ENCODE results near the gene NR1I3. TPM values are rescaled to one million over a fixed set of nuclear protein-coding genes. Genes with fewer than 3 reads are reported as not detected.
A peak's percentile ranks its signal among the peaks of the same experiment; 100 is the strongest.

NR1I3 gene
- total and polyA plus RNA-seq, 2 experiments from 2014 or later = 0.50 TPM; not detected in 1

DNA sequence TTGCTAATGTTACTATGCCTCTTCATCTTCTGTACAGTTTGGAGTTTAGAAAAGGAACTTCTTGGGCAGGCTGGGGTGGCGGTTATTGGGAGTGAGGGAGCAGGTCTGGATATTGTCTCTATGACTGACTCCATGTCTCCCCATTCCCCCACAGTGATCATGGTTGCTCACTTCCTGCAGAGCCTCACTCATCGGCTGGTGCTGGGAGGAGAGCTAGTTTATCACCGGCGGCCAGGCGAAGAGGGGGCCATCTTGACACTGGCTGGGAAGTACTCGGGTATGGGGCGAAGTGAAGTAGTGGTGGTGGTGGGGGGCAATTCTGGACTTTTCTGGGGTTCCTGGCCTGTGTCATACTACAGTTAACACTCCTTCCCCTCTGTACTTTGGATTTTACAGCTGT, 10.0 kb downstream of the NR1I3 start (continued):
- TF ChIP-seq, protein P1, sequence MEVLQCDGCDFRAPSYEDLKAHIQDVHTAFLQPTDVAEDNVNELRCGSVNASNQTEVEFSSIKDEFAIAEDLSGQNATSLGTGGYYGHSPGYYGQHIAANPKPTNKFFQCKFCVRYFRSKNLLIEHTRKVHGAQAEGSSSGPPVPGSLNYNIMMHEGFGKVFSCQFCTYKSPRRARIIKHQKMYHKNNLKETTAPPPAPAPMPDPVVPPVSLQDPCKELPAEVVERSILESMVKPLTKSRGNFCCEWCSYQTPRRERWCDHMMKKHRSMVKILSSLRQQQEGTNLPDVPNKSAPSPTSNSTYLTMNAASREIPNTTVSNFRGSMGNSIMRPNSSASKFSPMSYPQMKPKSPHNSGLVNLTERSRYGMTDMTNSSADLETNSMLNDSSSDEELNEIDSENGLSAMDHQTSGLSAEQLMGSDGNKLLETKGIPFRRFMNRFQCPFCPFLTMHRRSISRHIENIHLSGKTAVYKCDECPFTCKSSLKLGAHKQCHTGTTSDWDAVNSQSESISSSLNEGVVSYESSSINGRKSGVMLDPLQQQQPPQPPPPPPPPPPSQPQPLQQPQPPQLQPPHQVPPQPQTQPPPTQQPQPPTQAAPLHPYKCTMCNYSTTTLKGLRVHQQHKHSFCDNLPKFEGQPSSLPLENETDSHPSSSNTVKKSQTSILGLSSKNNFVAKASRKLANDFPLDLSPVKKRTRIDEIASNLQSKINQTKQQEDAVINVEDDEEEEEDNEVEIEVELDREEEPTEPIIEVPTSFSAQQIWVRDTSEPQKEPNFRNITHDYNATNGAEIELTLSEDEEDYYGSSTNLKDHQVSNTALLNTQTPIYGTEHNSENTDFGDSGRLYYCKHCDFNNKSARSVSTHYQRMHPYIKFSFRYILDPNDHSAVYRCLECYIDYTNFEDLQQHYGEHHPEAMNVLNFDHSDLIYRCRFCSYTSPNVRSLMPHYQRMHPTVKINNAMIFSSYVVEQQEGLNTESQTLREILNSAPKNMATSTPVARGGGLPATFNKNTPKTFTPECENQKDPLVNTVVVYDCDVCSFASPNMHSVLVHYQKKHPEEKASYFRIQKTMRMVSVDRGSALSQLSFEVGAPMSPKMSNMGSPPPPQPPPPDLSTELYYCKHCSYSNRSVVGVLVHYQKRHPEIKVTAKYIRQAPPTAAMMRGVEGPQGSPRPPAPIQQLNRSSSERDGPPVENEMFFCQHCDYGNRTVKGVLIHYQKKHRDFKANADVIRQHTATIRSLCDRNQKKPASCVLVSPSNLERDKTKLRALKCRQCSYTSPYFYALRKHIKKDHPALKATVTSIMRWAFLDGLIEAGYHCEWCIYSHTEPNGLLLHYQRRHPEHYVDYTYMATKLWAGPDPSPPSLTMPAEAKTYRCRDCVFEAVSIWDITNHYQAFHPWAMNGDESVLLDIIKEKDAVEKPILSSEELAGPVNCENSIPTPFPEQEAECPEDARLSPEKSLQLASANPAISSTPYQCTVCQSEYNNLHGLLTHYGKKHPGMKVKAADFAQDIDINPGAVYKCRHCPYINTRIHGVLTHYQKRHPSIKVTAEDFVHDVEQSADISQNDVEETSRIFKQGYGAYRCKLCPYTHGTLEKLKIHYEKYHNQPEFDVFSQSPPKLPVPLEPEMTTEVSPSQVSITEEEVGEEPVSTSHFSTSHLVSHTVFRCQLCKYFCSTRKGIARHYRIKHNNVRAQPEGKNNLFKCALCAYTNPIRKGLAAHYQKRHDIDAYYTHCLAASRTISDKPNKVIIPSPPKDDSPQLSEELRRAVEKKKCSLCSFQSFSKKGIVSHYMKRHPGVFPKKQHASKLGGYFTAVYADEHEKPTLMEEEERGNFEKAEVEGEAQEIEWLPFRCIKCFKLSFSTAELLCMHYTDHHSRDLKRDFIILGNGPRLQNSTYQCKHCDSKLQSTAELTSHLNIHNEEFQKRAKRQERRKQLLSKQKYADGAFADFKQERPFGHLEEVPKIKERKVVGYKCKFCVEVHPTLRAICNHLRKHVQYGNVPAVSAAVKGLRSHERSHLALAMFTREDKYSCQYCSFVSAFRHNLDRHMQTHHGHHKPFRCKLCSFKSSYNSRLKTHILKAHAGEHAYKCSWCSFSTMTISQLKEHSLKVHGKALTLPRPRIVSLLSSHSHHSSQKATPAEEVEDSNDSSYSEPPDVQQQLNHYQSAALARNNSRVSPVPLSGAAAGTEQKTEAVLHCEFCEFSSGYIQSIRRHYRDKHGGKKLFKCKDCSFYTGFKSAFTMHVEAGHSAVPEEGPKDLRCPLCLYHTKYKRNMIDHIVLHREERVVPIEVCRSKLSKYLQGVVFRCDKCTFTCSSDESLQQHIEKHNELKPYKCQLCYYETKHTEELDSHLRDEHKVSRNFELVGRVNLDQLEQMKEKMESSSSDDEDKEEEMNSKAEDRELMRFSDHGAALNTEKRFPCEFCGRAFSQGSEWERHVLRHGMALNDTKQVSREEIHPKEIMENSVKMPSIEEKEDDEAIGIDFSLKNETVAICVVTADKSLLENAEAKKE (CRISPR knock-in tag; IDR thresholded peaks at IDR 0.05) = no peak

DNA sequence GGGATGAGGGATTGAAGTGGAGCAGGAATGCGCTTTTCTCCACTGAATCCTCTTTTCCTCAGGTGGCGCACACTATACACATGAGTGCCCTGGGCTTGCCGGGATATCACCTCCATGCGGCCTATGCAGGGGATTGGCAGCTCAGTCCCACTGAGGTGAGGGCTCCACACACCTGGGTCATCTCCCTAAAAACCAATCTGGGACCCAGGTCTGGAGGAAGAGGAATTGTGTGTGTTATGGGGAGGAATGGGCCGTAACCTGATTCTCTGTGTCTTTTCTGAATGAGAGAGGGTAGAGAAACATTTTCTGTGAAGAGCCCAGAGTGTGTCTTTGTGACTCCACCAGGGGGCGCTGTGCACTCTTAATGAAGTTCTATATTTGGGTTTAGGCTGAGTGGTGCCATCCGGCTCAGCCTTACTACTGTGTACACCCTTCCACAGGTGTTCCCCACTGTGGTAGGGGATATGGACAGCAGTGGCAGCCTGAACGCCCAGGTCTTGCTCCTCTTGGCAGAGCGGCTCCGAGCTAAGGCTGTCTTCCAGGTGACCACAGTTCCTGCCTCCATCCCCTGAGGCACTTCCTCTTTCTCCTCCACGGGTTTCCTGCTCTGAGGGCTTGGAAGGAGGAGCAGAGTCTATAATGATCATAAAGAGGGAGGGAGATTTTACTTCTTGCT, 10.7 kb downstream of the NR1I3 start:
- Mint-ChIP-seq H3K4me1 (peaks cover 26% of the 10 kb centered on the region), H3K27me3 (ENCODE audit: insufficient read depth, low read depth, poor library complexity) (peaks cover 6% of the 10 kb centered on the region), H3K36me3 (ENCODE audit: low read depth) (peaks cover 20% of the 10 kb centered on the region), H3K9me3 (no peaks in the 10 kb centered on the region), H3K4me3 (peak overlapping the region; percentile 97), H3K27ac (peak overlapping the region; percentile 95)
- Histone ChIP-seq H2AFZ (0 out of 2 replicates have a peak overlapping the region, but pooled peaks have one; percentile 11), H3K27me3 (ENCODE audit: insufficient read depth) (no peaks in the 10 kb centered on the region), H3K4me2 (peak overlapping the region; percentile 96), H3K4me1 (ENCODE audit: insufficient read depth) (peaks cover 13% of the 10 kb centered on the region), H3F3A (replicated peaks; ENCODE audit: low read depth) (peaks cover 3% of the 10 kb centered on the region; the same call in 1 of the 2 replicates), H4K20me1 (replicated peaks; ENCODE audit: insufficient read depth) (no peaks in the 10 kb centered on the region), H3K27ac (ENCODE audit: low read depth) (peak overlapping the region; percentile 84; the same call in 1 of the 2 replicates), H3K4me3 (peak overlapping the region; percentile 55), H3K36me3 (ENCODE audit: insufficient read depth) (peaks cover 6% of the 10 kb centered on the region), H3K9me2 (ENCODE audit: insufficient read depth) (no peaks in the 10 kb centered on the region), H3K79me2 (replicated peaks; ENCODE audit: insufficient read depth) (no peaks in the 10 kb centered on the region)
- DNase-seq (ENCODE audit: low spot score) = peak; percentile 92
- ATAC-seq = peak; percentile 55
- TF ChIP-seq, protein P2, sequence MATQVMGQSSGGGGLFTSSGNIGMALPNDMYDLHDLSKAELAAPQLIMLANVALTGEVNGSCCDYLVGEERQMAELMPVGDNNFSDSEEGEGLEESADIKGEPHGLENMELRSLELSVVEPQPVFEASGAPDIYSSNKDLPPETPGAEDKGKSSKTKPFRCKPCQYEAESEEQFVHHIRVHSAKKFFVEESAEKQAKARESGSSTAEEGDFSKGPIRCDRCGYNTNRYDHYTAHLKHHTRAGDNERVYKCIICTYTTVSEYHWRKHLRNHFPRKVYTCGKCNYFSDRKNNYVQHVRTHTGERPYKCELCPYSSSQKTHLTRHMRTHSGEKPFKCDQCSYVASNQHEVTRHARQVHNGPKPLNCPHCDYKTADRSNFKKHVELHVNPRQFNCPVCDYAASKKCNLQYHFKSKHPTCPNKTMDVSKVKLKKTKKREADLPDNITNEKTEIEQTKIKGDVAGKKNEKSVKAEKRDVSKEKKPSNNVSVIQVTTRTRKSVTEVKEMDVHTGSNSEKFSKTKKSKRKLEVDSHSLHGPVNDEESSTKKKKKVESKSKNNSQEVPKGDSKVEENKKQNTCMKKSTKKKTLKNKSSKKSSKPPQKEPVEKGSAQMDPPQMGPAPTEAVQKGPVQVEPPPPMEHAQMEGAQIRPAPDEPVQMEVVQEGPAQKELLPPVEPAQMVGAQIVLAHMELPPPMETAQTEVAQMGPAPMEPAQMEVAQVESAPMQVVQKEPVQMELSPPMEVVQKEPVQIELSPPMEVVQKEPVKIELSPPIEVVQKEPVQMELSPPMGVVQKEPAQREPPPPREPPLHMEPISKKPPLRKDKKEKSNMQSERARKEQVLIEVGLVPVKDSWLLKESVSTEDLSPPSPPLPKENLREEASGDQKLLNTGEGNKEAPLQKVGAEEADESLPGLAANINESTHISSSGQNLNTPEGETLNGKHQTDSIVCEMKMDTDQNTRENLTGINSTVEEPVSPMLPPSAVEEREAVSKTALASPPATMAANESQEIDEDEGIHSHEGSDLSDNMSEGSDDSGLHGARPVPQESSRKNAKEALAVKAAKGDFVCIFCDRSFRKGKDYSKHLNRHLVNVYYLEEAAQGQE (IDR thresholded peaks at IDR 0.05; ENCODE audit: unreplicated experiment) = no peak
- TF ChIP-seq, protein P3, sequence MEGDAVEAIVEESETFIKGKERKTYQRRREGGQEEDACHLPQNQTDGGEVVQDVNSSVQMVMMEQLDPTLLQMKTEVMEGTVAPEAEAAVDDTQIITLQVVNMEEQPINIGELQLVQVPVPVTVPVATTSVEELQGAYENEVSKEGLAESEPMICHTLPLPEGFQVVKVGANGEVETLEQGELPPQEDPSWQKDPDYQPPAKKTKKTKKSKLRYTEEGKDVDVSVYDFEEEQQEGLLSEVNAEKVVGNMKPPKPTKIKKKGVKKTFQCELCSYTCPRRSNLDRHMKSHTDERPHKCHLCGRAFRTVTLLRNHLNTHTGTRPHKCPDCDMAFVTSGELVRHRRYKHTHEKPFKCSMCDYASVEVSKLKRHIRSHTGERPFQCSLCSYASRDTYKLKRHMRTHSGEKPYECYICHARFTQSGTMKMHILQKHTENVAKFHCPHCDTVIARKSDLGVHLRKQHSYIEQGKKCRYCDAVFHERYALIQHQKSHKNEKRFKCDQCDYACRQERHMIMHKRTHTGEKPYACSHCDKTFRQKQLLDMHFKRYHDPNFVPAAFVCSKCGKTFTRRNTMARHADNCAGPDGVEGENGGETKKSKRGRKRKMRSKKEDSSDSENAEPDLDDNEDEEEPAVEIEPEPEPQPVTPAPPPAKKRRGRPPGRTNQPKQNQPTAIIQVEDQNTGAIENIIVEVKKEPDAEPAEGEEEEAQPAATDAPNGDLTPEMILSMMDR (conservative IDR thresholded peaks at IDR 0.05; ENCODE audit: low read depth in 2 of 2) = peak; percentile 85 to 94
- TF ChIP-seq POLR2AphosphoS5 (IDR thresholded peaks at IDR 0.05; ENCODE audit: low read depth) = no peak

All from GM23338 (cell line).